Activated CD8-positive, alpha-beta memory T cell treated with anti-CD3 and anti-CD28 coated beads, Interleukin-2, amount 50 U/mL, for 1 hour (primary cell): ENCODE measurements around the gene MYL2.
"Not testable (repeated sequence)": the region's sequence is repeated elsewhere in the genome, so short reads cannot be mapped to it uniquely, and the experiment has no call there.

Experiments used
- DNase-seq: peaks from one replicate; pipeline ENCODE4 v3.0.0-alpha.2; 2020; ENCODE audit errors: extremely low read depth

MYL2 gene, protein sequence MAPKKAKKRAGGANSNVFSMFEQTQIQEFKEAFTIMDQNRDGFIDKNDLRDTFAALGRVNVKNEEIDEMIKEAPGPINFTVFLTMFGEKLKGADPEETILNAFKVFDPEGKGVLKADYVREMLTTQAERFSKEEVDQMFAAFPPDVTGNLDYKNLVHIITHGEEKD

GRCh38 chr12:110920324-110920910 lies at the start of gene MYL2:
MYL2 (minus strand) TSS chr12:110920579; CDS start chr12:110920529, 50 bp downstream.
- no peak for DNase-seq

DNA sequence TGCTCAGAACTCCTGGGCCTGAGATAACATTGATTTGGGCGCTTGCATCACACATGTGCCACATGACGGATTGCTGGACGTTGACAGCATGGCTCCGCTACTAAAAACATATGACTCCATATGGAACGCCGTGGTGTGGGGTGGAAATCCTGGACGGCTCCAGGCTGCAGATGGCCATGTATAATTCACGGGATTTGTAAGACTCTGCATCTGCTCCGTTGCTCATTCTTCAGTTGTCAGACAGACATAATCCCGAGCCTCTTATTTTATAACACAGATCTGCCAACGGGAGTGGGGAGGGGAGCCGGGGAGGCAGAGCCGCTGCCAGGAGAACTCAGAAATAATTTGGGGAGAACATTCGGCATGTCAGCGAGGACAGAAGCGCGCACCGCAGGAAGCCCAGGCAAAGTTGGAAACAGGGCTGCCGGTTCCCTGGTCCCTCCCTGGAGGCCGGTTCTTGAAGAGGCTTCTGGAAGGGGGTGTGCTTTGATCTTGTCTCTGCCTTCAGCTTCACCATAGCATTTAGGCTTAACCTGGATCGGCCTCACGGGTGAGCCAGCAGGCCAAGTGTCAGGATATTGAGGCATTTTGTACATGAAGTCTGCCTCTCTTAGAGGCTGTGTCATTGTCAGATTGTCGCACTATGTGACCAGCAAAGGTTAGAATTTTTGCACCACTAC lies 45.8 kb upstream of the MYL2 start:
- no peak for DNase-seq

DNA sequence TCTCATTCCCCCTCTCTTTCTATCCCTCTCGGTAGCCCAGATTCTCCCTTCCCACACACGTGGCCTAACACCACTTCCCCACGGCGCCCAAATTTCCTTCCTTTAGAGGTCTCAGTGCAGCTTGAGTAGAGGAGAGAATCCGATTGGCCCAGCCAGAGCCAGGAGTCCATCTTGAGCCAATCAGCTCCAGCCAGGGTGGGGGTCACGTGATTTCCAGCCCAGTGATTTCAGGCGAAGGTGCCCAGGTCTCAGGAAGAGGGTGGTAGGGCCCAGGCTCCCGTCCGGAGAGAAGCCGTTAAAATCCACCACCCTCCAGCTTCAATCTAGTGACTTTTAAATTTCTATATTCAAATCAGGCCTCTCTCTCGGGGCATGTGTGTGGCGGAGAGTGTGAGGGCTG lies 45.2 kb upstream of the MYL2 start:
- no peak for DNase-seq

DNA sequence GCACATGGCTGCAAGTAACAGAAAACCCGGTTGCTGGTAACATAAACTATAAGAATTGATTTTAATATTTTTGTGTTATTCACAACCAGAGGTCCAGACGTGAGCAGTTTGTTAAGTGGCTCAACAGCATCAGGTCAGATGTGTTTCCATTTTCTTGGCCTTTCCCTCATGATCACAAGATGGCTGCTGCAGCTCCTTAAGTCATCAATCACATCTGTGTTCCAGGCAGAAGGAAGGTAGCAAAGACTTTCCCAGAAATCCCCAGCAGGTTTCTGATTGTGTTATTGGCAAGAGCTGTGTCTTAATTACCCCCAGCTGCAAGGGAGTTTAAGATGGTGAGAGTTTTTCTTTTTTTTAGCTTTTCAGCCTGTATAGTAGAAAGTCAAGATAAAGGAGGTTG lies 40.4 kb upstream of the MYL2 start:
- no peak for DNase-seq

DNA sequence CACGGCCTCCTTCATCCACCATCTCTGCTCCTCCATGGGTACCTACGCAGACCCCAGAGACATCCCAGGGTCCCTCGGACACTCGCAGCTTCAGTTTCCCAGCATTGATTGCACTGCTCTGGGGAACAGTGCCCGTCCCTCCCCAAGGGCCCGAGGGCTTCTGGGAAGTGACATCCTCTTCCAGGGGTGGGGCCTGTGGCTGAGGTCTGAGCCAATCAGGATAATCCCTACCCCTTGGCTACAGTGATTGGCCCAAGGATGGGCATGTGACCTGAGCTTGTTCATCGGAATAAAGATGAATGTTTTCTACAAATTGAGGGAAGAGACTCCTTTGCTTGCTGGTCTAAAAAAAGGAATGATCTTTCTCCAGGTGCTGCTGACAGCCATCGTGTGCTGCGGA lies 37.3 kb upstream of the MYL2 start:
- no peak for DNase-seq

GRCh38 chr12:110957159-110957558 lies 36.8 kb upstream of the MYL2 start:
- DNase-seq, result no peak

DNA sequence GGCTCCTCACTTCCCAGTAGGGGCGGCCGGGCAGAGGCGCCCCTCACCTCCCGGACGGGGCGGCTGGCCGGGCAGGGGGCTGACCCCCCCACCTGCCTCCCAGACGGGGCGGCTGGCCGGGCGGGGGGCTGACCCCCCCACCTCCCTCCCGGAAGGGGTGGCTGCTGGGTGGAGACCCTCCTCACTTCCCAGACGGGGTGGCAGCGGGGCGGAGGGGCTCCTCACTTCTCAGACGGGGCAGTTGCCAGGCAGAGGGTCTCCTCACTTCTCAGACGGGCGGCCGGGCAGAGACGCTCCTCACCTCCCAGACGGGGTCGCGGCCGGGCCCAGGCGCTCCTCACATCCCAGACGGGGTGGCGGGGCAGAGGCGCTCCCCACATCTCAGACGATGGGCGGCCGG lies 30.5 kb upstream of the MYL2 start:
- DNase-seq, result not testable (repeated sequence)

DNA sequence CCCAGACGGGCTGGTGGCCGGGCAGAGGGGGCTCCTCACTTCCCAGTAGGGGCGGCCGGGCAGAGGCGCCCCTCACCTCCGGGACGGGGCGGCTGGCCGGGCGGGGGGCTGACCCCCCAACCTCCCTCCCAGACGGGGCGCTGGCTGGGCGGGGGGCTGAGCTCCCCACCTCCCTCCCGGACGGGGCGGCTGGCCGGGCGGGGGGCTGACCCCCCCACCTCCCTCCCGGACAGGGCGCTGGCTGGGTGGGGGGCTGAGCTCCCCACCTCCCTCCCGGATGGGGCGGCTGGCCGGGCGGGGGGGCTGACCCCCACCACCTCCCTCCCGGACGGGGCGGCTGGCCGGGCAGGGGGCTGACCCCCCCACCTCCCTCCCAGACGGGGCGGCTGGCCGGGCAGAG lies 30.1 kb upstream of the MYL2 start:
- not testable (repeated sequence) for DNase-seq

GRCh38 chr12:110948041-110948440 lies 27.7 kb upstream of the MYL2 start:
- no peak for DNase-seq

DNA sequence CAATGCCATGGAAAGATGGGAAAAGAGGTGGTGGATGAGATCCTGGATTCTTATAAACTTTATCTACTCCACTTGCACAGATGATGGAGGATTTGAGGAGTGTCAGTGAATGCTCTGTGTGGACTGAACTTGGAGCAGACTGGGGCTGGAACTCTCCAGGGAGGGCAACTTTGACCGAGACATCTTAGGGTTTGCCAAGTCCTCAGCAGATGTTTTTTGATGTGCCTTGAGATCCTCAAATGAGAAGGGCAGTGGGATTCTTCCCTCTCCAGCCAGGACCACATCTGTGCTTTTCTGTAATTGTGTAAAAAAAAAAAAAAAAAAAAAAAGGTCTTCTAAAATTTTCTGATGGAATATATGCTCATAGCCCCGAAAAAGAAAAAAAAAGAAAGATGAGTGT lies 23.0 kb upstream of the MYL2 start:
- no peak for DNase-seq

DNA sequence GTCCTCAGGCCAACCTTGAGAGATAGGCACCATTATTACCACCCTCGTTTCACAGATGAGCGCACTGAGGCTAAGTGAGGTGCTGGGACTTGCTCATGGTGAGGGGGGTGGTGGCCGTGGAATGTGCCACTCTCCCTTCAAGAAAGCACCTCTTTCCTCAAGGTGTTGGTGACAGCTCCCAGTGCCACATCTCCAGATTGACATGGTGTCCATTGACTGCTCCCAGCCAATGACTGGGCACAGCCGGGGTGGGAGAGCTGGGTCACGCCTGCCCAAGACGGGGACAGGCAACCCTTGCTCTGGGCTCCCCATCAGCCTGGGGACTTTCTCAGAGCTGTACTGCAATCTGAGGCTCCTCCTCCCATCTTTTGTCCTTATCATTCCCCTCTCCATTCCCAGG lies 21.0 kb upstream of the MYL2 start:
- no peak for DNase-seq

DNA sequence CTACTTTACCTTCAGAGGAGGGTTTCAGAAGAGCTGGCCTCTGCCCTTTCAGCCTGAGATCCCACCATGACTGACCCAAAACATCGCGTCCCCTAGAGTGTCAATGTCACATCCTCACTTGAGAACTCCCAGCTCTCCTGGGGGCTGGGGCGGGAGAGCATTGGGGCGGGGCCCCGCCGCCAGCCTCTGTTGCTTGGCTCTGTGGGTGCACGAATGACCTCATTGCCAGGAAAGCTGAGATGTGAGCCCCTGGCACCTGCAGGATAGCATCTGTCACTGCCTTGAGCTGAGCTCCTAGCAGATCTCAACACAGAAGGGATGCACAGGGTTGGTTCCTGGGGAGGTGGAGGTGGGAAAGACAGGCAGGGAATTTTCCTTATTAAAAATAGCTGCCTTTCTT lies 20.6 kb upstream of the MYL2 start:
- DNase-seq, result no peak

DNA sequence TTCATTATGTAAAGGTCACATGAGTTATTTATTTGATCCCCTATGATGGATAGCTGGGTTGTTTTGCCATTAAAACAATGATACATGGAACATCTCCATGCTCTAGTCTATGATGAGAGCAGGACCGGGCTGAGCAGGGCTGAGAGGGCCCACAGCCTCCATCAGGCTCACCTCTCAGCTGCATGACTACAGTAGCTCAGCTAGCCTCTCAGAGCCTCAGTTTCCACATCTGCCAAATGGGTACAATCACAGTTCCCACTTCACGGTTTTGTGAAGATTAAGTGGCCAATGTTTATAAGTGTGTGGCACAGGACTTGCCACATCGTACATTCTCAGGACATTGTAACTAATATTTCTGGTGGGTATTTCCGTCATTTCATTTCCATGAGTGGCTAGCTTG lies 19.9 kb upstream of the MYL2 start:
- DNase-seq, result no peak

DNA sequence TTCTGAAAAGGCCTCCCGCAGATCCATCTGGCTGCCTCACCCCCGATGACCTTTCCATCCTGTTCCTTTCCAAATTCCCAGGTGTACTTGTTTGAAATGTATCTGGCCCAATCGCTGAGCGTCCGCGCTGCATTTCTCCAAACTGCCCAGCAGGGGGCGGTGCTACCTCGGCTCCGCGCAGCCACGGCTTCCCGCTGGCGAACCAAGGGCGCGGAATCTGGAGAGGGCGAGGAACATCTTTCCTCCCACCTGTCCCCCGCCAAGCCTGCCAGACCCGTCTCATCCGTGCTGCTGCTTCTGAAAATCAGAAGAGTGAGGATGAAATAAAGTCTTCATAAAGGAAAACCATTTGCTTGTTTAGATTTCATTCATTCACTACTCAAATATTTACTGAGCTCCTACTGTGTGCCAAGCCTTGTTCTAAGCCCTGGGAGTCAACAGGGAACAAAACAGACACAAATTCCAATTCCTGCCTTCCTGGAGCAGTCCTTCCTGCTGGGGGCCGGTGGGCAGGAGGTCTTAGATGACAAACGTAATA lies 16.8 kb upstream of the MYL2 start:
- peak; percentile 7 for DNase-seq

- no peak for DNase-seq
Observed at GRCh38 chr12:110936367-110937103, 16.2 kb upstream of the MYL2 start.

DNA sequence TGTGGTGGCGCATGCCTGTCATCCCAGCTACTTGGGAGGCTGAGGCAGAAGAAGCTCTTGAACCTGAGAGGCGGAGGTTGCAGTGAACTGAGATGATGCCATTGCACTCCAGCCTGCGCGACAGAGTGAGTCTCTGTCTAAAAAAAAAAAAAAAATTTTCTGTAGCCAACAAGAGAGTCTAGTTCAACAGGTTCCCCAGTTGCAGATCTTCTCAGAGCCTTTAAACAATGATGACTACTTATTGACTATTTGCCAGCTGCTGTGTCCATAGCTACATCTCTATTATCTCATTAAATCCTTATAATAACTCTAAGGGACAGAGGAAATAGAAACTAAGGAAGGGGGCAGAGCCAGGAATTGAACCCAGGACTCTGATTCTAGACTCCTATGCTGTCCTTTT lies 15.2 kb upstream of the MYL2 start:
- DNase-seq, result no peak

- DNase-seq, result no peak
Observed at GRCh38 chr12:110934093-110934852, 13.9 kb upstream of the MYL2 start.

- DNase-seq, result no peak
Observed at GRCh38 chr12:110933326-110933974, 13.1 kb upstream of the MYL2 start.

- DNase-seq, result no peak
Observed at GRCh38 chr12:110932046-110932445, 11.7 kb upstream of the MYL2 start.

DNA sequence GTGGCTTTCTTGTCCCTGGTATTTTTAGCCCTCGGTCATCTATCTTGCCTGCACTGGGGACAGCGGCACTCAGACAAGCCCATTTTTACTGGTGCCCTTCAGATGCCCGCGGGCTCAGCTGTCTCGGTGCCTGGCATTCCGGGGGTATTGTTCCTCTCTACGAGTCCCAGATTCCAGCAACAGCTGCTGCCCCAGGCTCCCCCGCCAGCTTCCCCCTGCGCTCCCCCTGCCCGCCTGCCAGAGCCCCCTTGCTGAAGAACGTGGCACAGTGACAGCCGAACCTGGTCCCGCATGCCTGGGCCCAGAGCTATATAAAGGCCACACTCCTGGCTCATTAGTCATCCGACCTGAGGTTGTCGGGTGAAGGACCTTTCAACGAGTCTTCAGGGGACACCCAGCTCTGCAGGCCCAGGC lies 10.9 kb upstream of the MYL2 start:
- DNase-seq, result no peak
